Gastroesophageal sphincter (tissue), 4 donors: Measurements from ENCODE around the gene TSPEAR. TPM values are rescaled to one million over a fixed set of nuclear protein-coding genes. Genes with fewer than 3 reads are reported as not detected.

Experiments
- ATAC-seq: fragments of 150-250 bp; one replicate; pipeline ENCODE4 v1.9.1; 2016; ENCODE audit warnings: mild to moderate bottlenecking, moderate library complexity
- H3K27ac ChIP-seq, 4 donors: fragments of 200-600 bp; sonication (generic) in 3 of 4; 1 replicate in 3 of 4; 2 replicates in 1 of 4; pipeline ENCODE4 v1.5.1; 2016 to 2019
- H3K27me3 ChIP-seq: fragments of 200-600 bp; sonication (generic); one replicate; pipeline ENCODE4 v1.5.1; 2019
- H3K36me3 ChIP-seq, 2 donors: fragments of 200-600 bp; sonication (generic); one replicate each; pipeline ENCODE4 v1.5.1; 2019; ENCODE audit warnings: control low read depth in 1 of 2
- H3K4me1 ChIP-seq, 3 donors: fragments of 200-600 bp; sonication (generic); 1 replicate in 2 of 3; 2 replicates in 1 of 3; pipeline ENCODE4 v1.5.1; 2016 to 2019; ENCODE audit warnings: control low read depth in 2 of 3
- H3K4me3 ChIP-seq, 2 donors: fragments of 200-600 bp; sonication (generic); one replicate each; pipeline ENCODE4 v1.5.1; 2019; ENCODE audit warnings: mild to moderate bottlenecking in 1 of 2, moderate library complexity in 1 of 2
- H3K9me3 ChIP-seq, 3 donors: fragments of 200-600 bp; sonication (generic); one replicate each; pipeline ENCODE4 v1.5.1; 2017 to 2019; ENCODE audit warnings: control low read depth in 2 of 3
- EP300 ChIP-seq: sonication (generic); formaldehyde crosslinking; IDR thresholded peaks from one replicate; pipeline ENCODE4 v1.6.1; 2017; ENCODE audit warnings: antibody characterized with exemption, mild to moderate bottlenecking
- POLR2A ChIP-seq, 2 donors: fragments of 450-650 bp; IDR thresholded peaks; one replicate each; pipeline ENCODE4 v1.6.1; 2017; ENCODE audit warnings: antibody characterized with exemption in 2 of 2, mild to moderate bottlenecking in 2 of 2, moderate library complexity in 1 of 2
- POLR2AphosphoS5 ChIP-seq: sonication (generic); formaldehyde crosslinking; IDR thresholded peaks from one replicate; pipeline ENCODE4 v1.6.1; 2017; ENCODE audit warnings: antibody characterized with exemption
- WGBS, 2 donors: methylation state at CpG; one replicate each; pipeline ENCODE4 v1.1.5; 2018; ENCODE audit warnings: low coverage in 1 of 2; 5-methylcytosine and 5-hydroxymethylcytosine counted together
- total RNA-seq, 4 donors: library from RNA; depleted of rRNA; stranded (reverse); fragments of >200 nt; gene quantifications; one replicate each; pipeline ENCODE4 v1.1.0, GENCODE V29; 2016
- TF ChIP-seq, protein P1 (sequence below), 4 experiments: fragments of 200-600 bp in 2 of 4; fragments of 450-650 bp in 2 of 4; sonication (generic) in 1 of 4; IDR thresholded peaks; one replicate each; pipeline ENCODE4 v1.5.1; 2017 to 2019; ENCODE audit warnings: antibody characterized with exemption in 4 of 4, mild to moderate bottlenecking in 2 of 4, moderate library complexity in 2 of 4

TSPEAR gene
- total RNA-seq, 4 donors from 2014 or later, result not detected

DNA sequence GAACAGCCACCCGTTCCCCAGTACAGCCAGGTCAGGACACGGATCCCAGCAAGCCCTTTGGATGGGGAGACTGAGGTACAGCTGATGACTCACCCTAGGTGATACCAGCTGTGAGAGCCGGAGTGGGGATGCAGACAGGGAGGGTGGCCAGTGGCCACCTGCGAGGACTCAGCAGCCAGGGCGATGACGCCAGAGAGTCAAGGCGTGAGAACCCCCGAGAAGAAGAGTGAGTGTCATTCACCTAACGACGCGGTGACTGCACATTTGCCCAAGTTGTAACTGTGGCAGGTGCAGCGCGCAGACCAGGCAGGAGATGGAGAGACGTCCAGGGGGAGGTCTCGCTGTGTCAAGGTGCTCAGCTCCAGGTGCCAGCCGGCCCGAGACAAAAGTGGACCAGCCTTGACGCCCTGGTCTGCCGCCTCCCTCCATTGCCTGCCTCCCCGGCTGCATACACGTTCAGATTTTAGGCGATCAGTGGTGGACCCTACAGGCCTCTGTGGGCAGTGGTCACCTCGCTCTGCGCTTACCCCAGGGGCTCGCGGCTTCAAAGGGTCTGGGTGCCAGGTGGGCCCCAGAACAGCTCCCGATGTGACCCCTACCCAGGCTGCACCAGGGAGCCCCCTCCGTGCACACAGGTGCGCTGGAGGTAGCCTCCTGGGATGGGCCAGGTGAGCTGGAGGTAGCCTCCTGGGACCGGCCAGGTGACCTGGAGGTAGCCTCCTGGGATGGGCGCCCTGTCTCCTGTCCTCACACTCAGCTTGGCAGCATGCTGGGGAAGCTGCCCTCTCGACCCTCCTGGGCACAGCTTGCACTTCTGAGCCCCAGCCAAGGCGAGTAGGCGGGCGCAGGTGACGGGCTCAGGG lies 244.1 kb downstream of the TSPEAR start:
- no peaks in the 10 kb centered on the region for H3K9me3 ChIP-seq
- WGBS, 2 donors, result 85 to 97% methylated on average over 4 to 15 of the region's 36 CpGs
- H3K36me3 ChIP-seq, result no peaks in the 10 kb centered on the region
- no peak for ATAC-seq
- H3K4me1 ChIP-seq, result peaks cover 0 to 8% (median 0%) of the 10 kb centered on the region in 3 donors
- H3K4me3 ChIP-seq, result no peak overlapping the region
- no peak for TF ChIP-seq POLR2AphosphoS5
- TF ChIP-seq POLR2A (IDR thresholded peaks at IDR 0.05), result no peak
- TF ChIP-seq EP300, result no peak
- TF ChIP-seq, protein P1, sequence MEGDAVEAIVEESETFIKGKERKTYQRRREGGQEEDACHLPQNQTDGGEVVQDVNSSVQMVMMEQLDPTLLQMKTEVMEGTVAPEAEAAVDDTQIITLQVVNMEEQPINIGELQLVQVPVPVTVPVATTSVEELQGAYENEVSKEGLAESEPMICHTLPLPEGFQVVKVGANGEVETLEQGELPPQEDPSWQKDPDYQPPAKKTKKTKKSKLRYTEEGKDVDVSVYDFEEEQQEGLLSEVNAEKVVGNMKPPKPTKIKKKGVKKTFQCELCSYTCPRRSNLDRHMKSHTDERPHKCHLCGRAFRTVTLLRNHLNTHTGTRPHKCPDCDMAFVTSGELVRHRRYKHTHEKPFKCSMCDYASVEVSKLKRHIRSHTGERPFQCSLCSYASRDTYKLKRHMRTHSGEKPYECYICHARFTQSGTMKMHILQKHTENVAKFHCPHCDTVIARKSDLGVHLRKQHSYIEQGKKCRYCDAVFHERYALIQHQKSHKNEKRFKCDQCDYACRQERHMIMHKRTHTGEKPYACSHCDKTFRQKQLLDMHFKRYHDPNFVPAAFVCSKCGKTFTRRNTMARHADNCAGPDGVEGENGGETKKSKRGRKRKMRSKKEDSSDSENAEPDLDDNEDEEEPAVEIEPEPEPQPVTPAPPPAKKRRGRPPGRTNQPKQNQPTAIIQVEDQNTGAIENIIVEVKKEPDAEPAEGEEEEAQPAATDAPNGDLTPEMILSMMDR (IDR thresholded peaks at IDR 0.05), result no peak
- H3K27me3 ChIP-seq, result no peaks in the 10 kb centered on the region
- H3K27ac ChIP-seq, result no peak overlapping the region

DNA sequence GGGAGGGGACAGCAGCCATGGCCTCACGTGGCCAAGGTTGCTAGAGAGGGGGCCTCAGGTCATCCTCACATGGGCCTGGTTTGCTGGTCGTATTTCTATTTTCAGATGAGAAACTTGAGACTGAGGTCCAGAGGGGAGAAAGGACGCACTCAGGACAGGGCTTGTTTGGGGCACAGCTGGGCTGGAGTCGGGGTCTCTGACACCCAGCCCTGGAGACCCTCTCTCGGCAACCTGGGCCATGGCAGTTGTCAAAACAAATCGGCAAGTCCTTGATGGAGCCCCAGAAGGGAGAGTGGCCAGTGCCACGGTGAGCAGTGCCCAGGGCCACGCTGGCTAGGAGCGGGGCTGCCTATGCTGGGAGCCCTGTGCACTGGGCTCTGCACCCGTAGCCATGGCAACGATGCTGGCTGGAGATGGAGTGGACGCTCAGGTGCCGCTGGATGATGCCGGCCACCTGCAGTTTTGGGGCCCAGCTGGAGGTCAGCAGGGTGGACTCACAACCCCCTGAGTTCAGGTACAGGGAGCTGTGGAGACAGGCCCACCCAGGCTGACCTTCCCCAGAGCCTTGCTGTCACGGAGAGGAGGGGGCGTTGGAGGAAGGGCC lies 244.9 kb downstream of the TSPEAR start:
- ATAC-seq, result no peak
- no peaks in the 10 kb centered on the region for H3K36me3 ChIP-seq
- WGBS, 2 donors, result 86% methylated on average over 2 of the region's 16 CpGs; no CpG with 5 or more reads in 1 of the 2 donors
- H3K4me1 ChIP-seq, result peaks cover 0 to 8% (median 0%) of the 10 kb centered on the region in 3 donors
- H3K27me3 ChIP-seq, result no peaks in the 10 kb centered on the region
- no peaks in the 10 kb centered on the region for H3K9me3 ChIP-seq
- no peak overlapping the region for H3K27ac ChIP-seq
- H3K4me3 ChIP-seq, result no peak overlapping the region
- TF ChIP-seq EP300 (no peak), POLR2A (IDR thresholded peaks at IDR 0.05) (no peak), POLR2AphosphoS5 (no peak)
- TF ChIP-seq, protein P1 (IDR thresholded peaks at IDR 0.05), result no peak

DNA sequence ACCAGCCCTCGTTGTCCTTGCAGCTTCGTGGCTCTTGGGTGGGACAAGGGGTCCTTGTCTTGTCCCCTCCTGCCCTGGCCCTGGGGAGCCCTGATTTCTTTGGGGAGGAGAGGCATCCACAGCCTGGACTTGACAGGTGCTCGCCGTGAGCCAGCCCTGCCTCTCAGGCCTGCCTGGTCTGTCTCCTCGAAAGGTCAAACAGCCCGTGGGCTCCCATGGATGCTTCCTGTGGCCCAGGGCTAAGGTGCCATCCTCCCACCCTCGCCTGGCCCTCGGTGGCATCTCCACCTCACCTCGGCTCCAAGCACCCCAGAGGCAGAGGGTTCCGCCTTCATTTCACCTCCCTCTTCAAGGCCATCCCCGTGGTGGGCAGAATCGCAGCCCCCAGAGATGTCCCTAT lies 247.0 kb downstream of the TSPEAR start:
- Histone ChIP-seq H3K27me3 (no peaks in the 10 kb centered on the region), H3K4me1 (peaks cover 0 to 8% (median 0%) of the 10 kb centered on the region in 3 donors), H3K27ac (no peak overlapping the region), H3K9me3 (no peaks in the 10 kb centered on the region), H3K36me3 (peaks cover 0 to 7% of the 10 kb centered on the region in 2 donors), H3K4me3 (no peak overlapping the region)
- ATAC-seq, result no peak
- WGBS, 2 donors, result 100% methylated on average over 1 of the region's 12 CpGs; no CpG with 5 or more reads in 1 of the 2 donors
- no peak for TF ChIP-seq POLR2AphosphoS5

DNA sequence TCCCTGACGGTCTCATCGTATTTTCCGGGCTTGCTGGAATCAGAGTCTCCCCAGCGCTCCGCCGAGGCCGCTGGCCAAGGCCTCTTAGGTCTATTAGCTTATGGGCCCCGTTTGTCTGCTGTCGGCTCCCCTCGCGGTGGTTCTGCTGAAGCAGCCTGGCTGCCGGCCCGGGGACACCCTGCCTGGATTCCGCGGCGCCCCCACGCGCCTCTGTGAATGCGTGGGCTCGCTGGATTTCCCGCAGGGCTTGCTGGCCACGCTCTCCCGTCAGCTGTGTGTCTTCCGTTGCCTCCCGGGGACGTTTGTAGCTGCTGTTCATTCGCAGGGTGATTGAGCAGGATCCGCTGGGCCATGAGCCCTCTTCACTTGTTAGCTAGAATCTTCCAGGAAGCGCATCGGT lies 247.6 kb downstream of the TSPEAR start:
- Histone ChIP-seq H3K4me1 (peaks cover 0 to 8% (median 0%) of the 10 kb centered on the region in 3 donors), H3K36me3 (peaks cover 0 to 14% of the 10 kb centered on the region in 2 donors), H3K4me3 (no peak overlapping the region), H3K9me3 (no peaks in the 10 kb centered on the region), H3K27ac (no peak overlapping the region), H3K27me3 (no peaks in the 10 kb centered on the region)
- WGBS, 2 donors, result 34% methylated on average over 18 of the region's 30 CpGs; no CpG with 5 or more reads in 1 of the 2 donors
- TF ChIP-seq POLR2A (IDR thresholded peaks at IDR 0.05), result no peak
- no peak for TF ChIP-seq EP300
- TF ChIP-seq POLR2AphosphoS5, result no peak
- TF ChIP-seq, protein P1 (IDR thresholded peaks at IDR 0.05), result no peak
- no peak for ATAC-seq

DNA sequence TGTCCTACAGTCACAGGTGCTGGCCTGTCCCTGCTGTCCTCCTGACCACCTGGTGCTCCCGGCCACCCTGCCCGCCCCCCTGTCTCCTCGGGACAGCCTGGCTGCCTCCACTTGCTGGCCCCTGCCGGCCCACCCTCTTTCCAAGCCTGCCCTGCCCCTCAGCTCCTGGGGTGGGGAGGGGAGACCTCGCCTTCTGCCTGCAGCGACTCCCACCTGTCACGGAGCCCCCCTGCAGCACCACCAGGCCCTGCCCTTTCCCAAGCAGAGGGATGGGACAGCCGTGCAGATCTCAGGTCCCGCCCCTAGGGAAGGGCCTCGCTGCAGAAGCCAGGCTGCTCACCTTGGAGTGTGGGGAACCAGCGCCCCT lies 248.6 kb downstream of the TSPEAR start:
- Histone ChIP-seq H3K4me3 (no peak overlapping the region), H3K9me3 (no peaks in the 10 kb centered on the region), H3K36me3 (peaks cover 0 to 17% of the 10 kb centered on the region in 2 donors), H3K27me3 (no peaks in the 10 kb centered on the region), H3K27ac (no peak overlapping the region), H3K4me1 (peaks cover 0 to 8% (median 0%) of the 10 kb centered on the region in 3 donors)
- no peak for TF ChIP-seq EP300
- TF ChIP-seq, protein P1 (IDR thresholded peaks at IDR 0.05), result no peak
- no peak for TF ChIP-seq POLR2AphosphoS5
- TF ChIP-seq POLR2A (IDR thresholded peaks at IDR 0.05), result no peak
- ATAC-seq, result no peak
- 93% methylated on average over 3 of the region's 11 CpGs; no CpG with 5 or more reads in 1 of the 2 donors for WGBS, 2 donors
